T-helper 2 cell treated with Interferon-gamma antibody and Interleukin-4, amounts not matched to agents 5 μg/mL and 100 μg/mL, for 36 hours (primary cell): ENCODE data around the gene ZNF292.

Source experiments
- DNase-seq: peaks from one replicate; pipeline ENCODE4 v3.0.0; 2021; ENCODE audit warnings: low spot score
- H3K27ac Mint-ChIP-seq: one replicate; pipeline ENCODE4 v1.8.0; 2021; ENCODE audit warnings: mild to moderate bottlenecking, mixed read lengths
- H3K27me3 Mint-ChIP-seq: one replicate; pipeline ENCODE4 v1.8.0; 2021; ENCODE audit warnings: low read depth, mixed read lengths
- H3K36me3 Mint-ChIP-seq: one replicate; pipeline ENCODE4 v1.8.0; 2021; ENCODE audit warnings: low read depth, mixed read lengths
- H3K4me1 Mint-ChIP-seq: one replicate; pipeline ENCODE4 v1.8.0; 2021; ENCODE audit warnings: low read depth, mixed read lengths
- H3K4me3 Mint-ChIP-seq: one replicate; pipeline ENCODE4 v1.8.0; 2022; ENCODE audit warnings: mild to moderate bottlenecking, moderate library complexity, mixed read lengths
- H3K9me3 Mint-ChIP-seq: one replicate; pipeline ENCODE4 v1.8.0; 2021; ENCODE audit warnings: mixed read lengths

ZNF292 gene

DNA sequence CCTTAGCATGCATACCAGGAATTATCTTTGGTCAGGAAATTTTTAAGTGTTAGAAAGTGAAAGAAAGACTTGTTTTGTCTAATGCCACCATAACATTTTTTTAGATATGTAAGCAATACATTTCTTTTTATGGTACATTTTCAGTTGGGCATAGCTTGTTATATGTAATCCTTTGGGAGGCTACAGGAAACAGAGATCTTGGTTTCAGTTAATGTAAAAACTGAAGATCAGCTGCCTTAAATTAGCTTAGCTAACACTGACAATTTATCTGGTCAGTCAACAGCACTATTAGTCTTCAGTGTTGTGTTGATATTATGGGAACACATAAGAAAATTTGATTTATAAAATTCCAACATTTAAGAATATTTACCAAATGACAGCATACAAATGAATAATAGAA is 88.4 kb downstream of the ZNF292 start:
- Mint-ChIP-seq H3K4me1 (peaks cover 4% of the 10 kb centered on the region), H3K4me3 (no peak overlapping the region), H3K27ac (no peak overlapping the region), H3K36me3 (peaks cover 43% of the 10 kb centered on the region), H3K9me3 (no peaks in the 10 kb centered on the region), H3K27me3 (no peaks in the 10 kb centered on the region)
- no peak for DNase-seq

DNA sequence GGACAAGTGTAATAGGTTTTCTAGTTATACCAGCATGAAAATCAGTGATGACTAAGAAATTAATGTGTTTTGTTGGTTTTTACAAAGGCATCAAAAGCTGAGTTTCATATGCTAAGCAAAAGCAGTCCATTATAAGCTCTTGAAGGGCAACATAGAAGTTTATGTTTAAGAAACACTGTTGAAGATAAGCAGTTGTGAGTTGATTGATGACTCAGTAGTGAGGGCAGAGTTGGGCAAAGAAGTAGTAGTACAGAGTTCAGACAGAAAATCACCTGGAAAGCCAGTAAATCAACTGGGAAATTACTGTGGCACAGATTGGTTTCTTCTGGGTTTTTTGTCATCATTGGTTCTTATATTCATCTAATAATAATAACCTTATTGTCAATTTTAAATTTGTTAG is 89.0 kb downstream of the ZNF292 start:
- Mint-ChIP-seq H3K27ac (no peak overlapping the region), H3K27me3 (no peaks in the 10 kb centered on the region), H3K4me1 (peaks cover 4% of the 10 kb centered on the region), H3K36me3 (peaks cover 47% of the 10 kb centered on the region), H3K9me3 (no peaks in the 10 kb centered on the region), H3K4me3 (no peak overlapping the region)
- no peak for DNase-seq

DNA sequence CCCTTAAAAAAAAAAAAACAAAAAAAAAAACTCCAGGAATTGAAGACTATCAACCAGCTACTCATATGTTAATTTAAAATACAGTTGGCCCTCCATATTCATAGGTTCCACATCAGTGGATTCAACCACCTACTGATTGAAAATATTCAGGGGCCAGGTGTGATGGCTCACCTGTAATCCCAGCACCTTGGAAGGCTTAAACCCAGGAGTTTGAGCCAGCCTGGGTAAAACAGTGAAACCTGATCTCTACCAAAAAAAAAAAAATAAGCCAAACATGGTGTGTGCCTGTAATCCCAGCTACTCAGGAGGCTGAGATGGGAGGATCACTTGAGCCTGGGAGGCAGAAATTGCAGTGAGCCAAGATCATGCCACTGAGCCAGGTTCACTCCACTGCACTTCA is 94.7 kb downstream of the ZNF292 start:
- DNase-seq: no peak
- peaks cover 6% of the 10 kb centered on the region for H3K9me3 Mint-ChIP-seq
- H3K4me3 Mint-ChIP-seq: no peak overlapping the region
- peaks cover 70% of the 10 kb centered on the region for H3K36me3 Mint-ChIP-seq
- peaks cover 3% of the 10 kb centered on the region for H3K4me1 Mint-ChIP-seq
- H3K27ac Mint-ChIP-seq: no peak overlapping the region
- no peaks in the 10 kb centered on the region for H3K27me3 Mint-ChIP-seq

DNA sequence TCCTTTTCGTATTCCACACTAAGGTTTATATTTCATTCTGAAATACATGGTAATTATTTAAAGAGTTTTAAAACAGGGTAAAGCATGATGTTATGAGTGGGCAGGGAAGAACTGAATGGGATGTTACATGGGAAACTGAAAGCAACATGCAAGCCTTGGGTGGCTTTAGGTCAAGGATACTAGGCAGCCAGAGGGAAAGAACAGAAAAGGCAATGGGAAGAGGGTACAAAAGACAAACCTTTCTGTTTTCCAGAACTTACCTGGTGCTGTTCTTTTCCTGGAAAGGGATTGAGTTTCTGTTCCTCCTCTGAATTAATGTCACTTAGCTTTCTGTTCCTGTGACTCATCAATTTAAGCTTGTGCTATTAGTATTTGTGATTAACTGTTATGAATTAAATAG is 95.9 kb downstream of the ZNF292 start:
- Mint-ChIP-seq H3K36me3 (peaks cover 81% of the 10 kb centered on the region), H3K4me1 (peaks cover 3% of the 10 kb centered on the region), H3K9me3 (peaks cover 9% of the 10 kb centered on the region), H3K4me3 (no peak overlapping the region), H3K27ac (peak overlapping the region; percentile 10), H3K27me3 (no peaks in the 10 kb centered on the region)
- DNase-seq: no peak

DNA sequence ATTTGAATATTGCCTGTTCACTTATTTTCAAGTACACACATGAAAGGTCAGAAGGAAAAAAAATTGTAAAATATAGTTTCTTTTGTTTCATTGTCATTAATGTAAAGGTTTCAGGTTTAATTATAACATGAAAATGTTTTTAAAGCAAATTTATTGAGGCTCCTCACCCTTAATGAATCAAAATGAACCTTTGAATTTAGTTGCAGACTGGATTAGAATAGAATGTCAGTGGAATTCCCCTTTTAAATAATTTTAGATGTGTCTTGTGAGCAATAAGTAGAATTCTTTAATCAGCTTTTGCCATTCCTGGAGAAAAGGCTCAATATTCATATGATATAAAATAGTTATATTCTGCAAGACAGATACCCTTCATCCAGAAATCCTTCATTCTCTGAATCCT is 96.4 kb downstream of the ZNF292 start:
- Mint-ChIP-seq H3K36me3 (peaks cover 81% of the 10 kb centered on the region), H3K9me3 (peaks cover 13% of the 10 kb centered on the region), H3K4me3 (no peak overlapping the region), H3K4me1 (peaks cover 3% of the 10 kb centered on the region), H3K27me3 (no peaks in the 10 kb centered on the region), H3K27ac (no peak overlapping the region)
- DNase-seq: no peak

DNA sequence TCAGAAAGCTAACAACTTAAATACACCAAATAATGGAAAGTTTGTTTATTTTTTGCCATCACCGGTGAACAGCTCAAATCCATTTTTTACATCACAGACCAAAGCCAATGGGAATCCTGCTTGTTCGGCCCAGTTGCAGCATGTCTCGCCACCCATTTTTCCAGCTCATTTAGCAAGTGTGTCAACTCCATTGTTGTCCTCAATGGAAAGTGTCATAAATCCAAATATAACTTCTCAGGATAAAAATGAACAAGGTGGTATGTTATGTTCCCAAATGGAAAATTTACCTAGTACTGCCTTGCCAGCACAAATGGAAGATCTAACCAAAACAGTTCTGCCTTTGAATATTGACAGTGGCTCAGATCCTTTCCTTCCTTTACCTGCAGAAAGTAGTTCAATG is 101.7 kb downstream of the ZNF292 start:
- no peak overlapping the region for H3K4me3 Mint-ChIP-seq
- peaks cover 31% of the 10 kb centered on the region for H3K9me3 Mint-ChIP-seq
- peaks cover 3% of the 10 kb centered on the region for H3K4me1 Mint-ChIP-seq
- H3K27me3 Mint-ChIP-seq: no peaks in the 10 kb centered on the region
- H3K36me3 Mint-ChIP-seq: peaks cover 86% of the 10 kb centered on the region
- DNase-seq: no peak
- H3K27ac Mint-ChIP-seq: no peak overlapping the region

DNA sequence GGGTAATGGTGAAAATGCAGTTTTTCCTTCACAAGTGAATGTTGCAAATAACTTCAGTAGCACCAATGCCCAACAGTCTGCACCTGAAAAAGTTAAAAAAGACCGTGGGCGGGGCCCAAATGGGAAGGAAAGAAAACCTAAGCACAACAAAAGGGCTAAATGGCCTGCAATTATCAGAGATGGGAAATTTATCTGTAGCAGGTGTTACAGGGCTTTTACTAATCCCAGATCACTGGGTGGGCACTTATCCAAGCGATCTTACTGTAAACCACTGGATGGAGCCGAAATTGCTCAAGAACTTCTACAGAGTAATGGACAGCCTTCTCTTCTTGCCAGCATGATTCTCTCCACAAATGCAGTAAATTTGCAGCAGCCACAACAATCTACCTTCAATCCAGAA is 102.2 kb downstream of the ZNF292 start:
- peaks cover 31% of the 10 kb centered on the region for H3K9me3 Mint-ChIP-seq
- no peak overlapping the region for H3K27ac Mint-ChIP-seq
- H3K4me1 Mint-ChIP-seq: peaks cover 3% of the 10 kb centered on the region
- no peak for DNase-seq
- no peaks in the 10 kb centered on the region for H3K27me3 Mint-ChIP-seq
- H3K4me3 Mint-ChIP-seq: no peak overlapping the region
- H3K36me3 Mint-ChIP-seq: peaks cover 81% of the 10 kb centered on the region

DNA sequence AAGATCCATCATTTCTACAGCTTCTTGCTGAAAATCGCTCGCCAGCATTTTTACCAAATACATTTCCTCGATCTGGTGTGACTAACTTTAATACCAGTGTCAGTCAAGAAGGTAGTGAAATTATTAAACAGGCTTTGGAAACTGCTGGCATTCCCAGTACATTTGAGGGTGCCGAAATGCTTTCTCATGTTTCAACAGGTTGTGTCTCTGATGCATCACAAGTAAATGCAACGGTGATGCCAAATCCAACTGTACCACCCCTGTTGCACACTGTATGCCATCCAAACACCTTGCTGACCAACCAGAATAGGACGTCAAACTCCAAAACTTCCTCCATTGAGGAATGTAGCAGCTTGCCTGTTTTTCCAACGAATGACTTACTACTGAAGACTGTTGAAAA is 102.6 kb downstream of the ZNF292 start:
- Mint-ChIP-seq H3K36me3 (peaks cover 78% of the 10 kb centered on the region), H3K27ac (no peak overlapping the region)

DNA sequence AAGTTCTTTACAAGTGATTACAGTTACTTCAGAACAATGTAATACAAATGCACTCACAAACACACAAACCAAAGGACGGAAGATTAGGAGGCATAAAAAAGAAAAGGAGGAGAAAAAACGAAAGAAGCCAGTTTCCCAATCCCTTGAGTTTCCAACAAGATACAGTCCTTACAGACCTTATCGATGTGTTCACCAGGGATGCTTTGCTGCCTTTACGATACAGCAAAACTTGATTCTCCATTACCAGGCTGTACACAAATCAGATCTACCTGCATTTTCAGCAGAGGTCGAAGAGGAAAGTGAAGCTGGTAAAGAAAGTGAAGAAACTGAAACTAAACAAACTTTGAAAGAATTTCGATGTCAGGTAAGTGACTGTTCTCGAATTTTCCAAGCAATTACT is 104.4 kb downstream of the ZNF292 start:
- no peak overlapping the region for H3K4me3 Mint-ChIP-seq
- peaks cover 3% of the 10 kb centered on the region for H3K4me1 Mint-ChIP-seq
- H3K27me3 Mint-ChIP-seq: no peaks in the 10 kb centered on the region
- H3K9me3 Mint-ChIP-seq: peaks cover 27% of the 10 kb centered on the region
- DNase-seq: no peak
- H3K27ac Mint-ChIP-seq: no peak overlapping the region
- peaks cover 62% of the 10 kb centered on the region for H3K36me3 Mint-ChIP-seq

More for the DNA sequence above, 102.6 kb downstream of the ZNF292 start:
- Mint-ChIP-seq H3K9me3 (peaks cover 31% of the 10 kb centered on the region), H3K4me3 (no peak overlapping the region), H3K27me3 (no peaks in the 10 kb centered on the region), H3K4me1 (peaks cover 3% of the 10 kb centered on the region)
- no peak for DNase-seq

DNA sequence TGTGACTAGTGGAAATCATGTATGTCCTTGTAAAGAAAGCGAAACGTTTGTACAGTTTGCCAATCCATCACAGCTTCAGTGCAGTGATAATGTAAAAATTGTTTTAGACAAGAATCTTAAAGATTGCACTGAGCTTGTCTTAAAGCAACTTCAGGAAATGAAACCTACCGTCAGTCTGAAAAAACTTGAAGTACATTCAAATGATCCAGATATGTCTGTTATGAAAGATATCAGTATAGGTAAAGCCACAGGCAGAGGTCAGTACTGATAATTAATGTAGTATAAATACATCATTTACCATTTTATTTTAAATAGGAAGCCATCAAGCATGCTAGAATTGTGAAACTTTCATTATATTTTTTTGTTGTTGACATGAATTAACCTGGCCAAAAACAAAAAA is 106.2 kb downstream of the ZNF292 start:
- no peak for DNase-seq
- peaks cover 45% of the 10 kb centered on the region for H3K36me3 Mint-ChIP-seq

DNA sequence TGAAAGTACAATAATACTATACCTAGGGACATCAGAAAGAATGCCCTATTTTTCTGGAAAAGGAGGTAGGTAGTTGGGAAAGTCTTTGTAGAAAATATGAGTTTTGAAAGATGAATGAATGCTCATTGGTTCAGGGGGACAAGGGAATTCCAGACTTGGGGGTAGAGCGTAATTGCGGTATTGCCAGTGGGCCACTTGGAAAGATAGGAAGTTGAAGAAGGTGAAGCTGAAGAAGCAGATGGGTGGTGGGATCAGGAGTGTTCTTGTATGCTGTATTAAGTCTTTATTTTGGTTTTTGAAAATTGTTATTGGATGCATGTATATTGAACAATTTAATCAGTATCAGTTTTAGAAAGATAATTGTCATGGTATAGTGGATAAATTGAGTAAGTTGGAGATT is 109.1 kb downstream of the ZNF292 start:
- Mint-ChIP-seq H3K9me3 (peaks cover 3% of the 10 kb centered on the region), H3K4me1 (peaks cover 3% of the 10 kb centered on the region), H3K27ac (no peak overlapping the region), H3K27me3 (no peaks in the 10 kb centered on the region), H3K4me3 (no peak overlapping the region), H3K36me3 (peaks cover 15% of the 10 kb centered on the region)
- no peak for DNase-seq

More for the DNA sequence above, 106.2 kb downstream of the ZNF292 start:
- H3K9me3 Mint-ChIP-seq: peaks cover 20% of the 10 kb centered on the region
- no peak overlapping the region for H3K4me3 Mint-ChIP-seq
- peaks cover 3% of the 10 kb centered on the region for H3K4me1 Mint-ChIP-seq
- H3K27me3 Mint-ChIP-seq: no peaks in the 10 kb centered on the region
- H3K27ac Mint-ChIP-seq: no peak overlapping the region

DNA sequence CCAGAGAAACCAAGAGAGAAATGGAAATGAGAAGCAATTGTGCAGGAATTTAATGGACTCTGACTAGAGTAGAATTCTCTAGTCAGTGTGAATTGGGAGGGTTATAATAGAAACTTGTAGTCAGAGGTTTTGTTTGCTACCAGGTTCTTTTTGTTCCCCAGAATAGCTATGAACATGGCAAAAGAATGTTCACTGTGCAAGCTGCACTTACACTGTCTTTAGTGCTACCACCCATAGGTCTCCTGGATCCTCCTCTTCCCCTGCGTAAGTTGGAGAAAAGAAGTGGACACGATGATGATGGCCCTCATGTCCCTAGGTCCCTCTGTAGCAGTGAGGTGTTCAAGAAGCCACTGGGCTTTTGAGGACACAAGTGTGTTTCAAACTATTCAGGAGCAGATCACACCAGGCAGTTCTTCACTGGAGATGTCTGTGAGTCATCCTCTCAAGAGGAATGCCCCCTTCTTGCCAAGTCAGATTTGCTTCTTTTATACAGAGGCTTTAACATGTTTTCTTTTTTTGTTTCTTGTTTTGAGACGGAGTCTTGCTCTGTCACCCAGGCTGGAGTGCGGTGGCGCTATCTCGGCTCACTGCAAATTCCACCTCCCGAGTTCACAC is 119.4 kb downstream of the ZNF292 start:
- DNase-seq: no peak
- H3K36me3 Mint-ChIP-seq: no peaks in the 10 kb centered on the region
- peaks cover 5% of the 10 kb centered on the region for H3K27me3 Mint-ChIP-seq
- no peaks in the 10 kb centered on the region for H3K9me3 Mint-ChIP-seq
- no peak overlapping the region for H3K4me3 Mint-ChIP-seq
- H3K27ac Mint-ChIP-seq: no peak overlapping the region
- H3K4me1 Mint-ChIP-seq: peaks cover 2% of the 10 kb centered on the region

DNA sequence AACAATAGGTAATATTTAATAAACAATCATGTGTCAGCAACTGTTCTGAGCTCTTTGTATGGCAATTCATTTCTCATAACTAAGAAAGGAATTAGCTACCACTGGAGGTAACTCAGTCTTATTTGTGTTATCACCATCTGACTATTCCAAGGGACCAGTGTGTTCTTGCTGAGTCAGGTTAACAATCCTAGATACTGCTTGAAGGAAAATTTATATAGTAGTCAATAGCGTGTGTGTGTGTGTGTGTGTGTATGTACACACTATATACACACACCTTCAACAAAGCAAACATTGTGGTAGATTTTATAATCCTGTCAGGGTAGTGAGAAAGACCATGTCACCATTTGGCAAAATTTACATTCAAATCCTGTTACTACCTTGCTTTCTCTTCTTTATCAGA is 121.3 kb downstream of the ZNF292 start:
- Mint-ChIP-seq H3K36me3 (no peaks in the 10 kb centered on the region), H3K9me3 (no peaks in the 10 kb centered on the region), H3K27ac (no peak overlapping the region), H3K27me3 (peaks cover 5% of the 10 kb centered on the region), H3K4me3 (no peak overlapping the region), H3K4me1 (peaks cover 2% of the 10 kb centered on the region)
- DNase-seq: no peak

DNA sequence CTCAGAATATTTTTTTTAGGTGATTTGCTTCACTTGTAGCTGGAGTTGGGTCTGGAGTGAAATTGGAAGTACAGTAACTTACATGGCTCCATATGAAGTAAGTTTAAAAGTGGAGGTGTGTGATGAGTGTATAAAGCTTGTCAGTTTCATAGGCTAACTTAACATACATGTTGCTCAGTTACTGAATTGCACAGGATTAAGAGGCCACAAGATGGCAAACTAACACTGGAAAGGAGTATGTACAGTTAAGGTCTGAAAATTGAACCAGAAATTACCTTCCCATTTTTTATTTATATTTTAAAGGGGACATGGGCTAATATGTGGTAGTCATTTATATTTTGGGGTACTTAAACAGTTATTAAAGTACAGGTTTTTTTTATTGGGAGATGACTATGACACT is 121.8 kb downstream of the ZNF292 start:
- no peak overlapping the region for H3K4me3 Mint-ChIP-seq
- H3K27ac Mint-ChIP-seq: no peak overlapping the region
- peaks cover 5% of the 10 kb centered on the region for H3K27me3 Mint-ChIP-seq
- H3K36me3 Mint-ChIP-seq: no peaks in the 10 kb centered on the region
- H3K9me3 Mint-ChIP-seq: no peaks in the 10 kb centered on the region
- peaks cover 2% of the 10 kb centered on the region for H3K4me1 Mint-ChIP-seq
- no peak for DNase-seq

DNA sequence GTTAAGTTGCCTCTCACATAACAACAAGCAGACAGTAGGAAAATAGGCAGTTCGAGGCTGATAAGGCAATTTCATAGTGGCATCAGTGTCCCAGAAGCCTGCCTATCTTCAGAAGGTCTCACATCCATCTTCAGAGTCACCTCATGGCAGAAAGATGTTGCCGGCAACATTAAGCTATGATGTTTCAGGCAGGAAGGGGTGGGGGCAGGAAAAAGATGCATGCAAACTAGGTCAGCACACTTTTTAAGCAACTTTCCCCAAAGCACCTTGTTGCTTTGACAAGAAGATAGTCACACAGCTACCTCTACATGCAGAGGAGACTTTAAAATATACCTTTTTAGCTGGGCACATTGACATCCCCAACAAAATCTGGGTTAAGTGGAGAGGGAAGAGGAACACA is 123.8 kb downstream of the ZNF292 start:
- DNase-seq: no peak
- Mint-ChIP-seq H3K9me3 (no peaks in the 10 kb centered on the region), H3K36me3 (no peaks in the 10 kb centered on the region), H3K27ac (no peak overlapping the region), H3K4me1 (peaks cover 2% of the 10 kb centered on the region), H3K4me3 (no peak overlapping the region), H3K27me3 (peaks cover 6% of the 10 kb centered on the region)
